Gastrocnemius medialis (tissue), 4 donors: Measurements from ENCODE around the gene TMEM59L. TPM values are rescaled to one million over a fixed set of nuclear protein-coding genes. Genes with fewer than 3 reads are reported as not detected.
A peak's percentile ranks its signal among the peaks of the same experiment; 100 is the strongest.

ENCODE experiments used
- ATAC-seq, 2 donors: fragments of 150-250 bp; one replicate each; pipeline ENCODE4 v1.9.1; 2016
- DNase-seq, 2 donors: peaks; one replicate each; pipeline ENCODE4 v3.0.0-alpha.2; 2019
- H3K27ac ChIP-seq, 4 donors: fragments of 200-600 bp; sonication (generic); 1 replicate in 1 of 4; 2 replicates in 3 of 4; pipeline ENCODE4 v1.5.1; 2016 to 2018; ENCODE audit warnings: mild to moderate bottlenecking in 2 of 4, moderate library complexity in 1 of 4
- H3K27me3 ChIP-seq, 3 donors: fragments of 200-600 bp; sonication (generic) in 2 of 3; 1 replicate in 1 of 3; 2 replicates in 2 of 3; pipeline versions ENCODE4 v1.5.1 to v1.6.0; 2016 to 2019; ENCODE audit warnings: mild to moderate bottlenecking in 1 of 3, moderate library complexity in 1 of 3
- H3K36me3 ChIP-seq, 2 donors: fragments of 200-600 bp; sonication (generic) in 1 of 2; one replicate each; pipeline ENCODE4 v1.5.1; 2017 to 2018
- H3K4me1 ChIP-seq, 2 donors: fragments of 200-600 bp; sonication (generic) in 1 of 2; one replicate each; pipeline ENCODE4 v1.5.1; 2016 to 2017; ENCODE audit warnings: mild to moderate bottlenecking in 2 of 2
- H3K4me3 ChIP-seq, 4 donors: fragments of 200-600 bp; sonication (generic) in 3 of 4; 1 replicate in 1 of 4; 2 replicates in 3 of 4; pipeline ENCODE4 v1.5.1; 2016 to 2019; ENCODE audit warnings: mild to moderate bottlenecking in 2 of 4
- H3K9me3 ChIP-seq, 3 donors: fragments of 200-600 bp; sonication (generic) in 2 of 3; 1 replicate in 1 of 3; 2 replicates in 2 of 3; pipeline ENCODE4 v1.5.1; 2016 to 2019
- POLR2A ChIP-seq, 2 donors: fragments of 450-650 bp; IDR thresholded peaks; one replicate each; pipeline ENCODE4 v1.6.1; 2017; ENCODE audit warnings: antibody characterized with exemption in 2 of 2, mild to moderate bottlenecking in 2 of 2, moderate library complexity in 2 of 2
- in situ Hi-C, 4 donors: fragments of 200-750 bp; cut with MboI; loops; one replicate each; pipeline versions ENCODE4 v1.15.0 to v1.8.0; 2017; ENCODE audit warnings: low sequenced_read_pairs in 4 of 4
- intact Hi-C: fragments of 100-400 bp; cut with DNase I; formaldehyde crosslinking; loops from one replicate; pipeline ENCODE4 v1.15.1; 2023; ENCODE audit warnings: low total_unique reads
- total RNA-seq, 4 donors: library from RNA; depleted of rRNA; stranded (reverse); fragments of >200 nt; gene quantifications; one replicate each; pipeline versions ENCODE4 v1.1.0 to v1.2.3, GENCODE V29; 2016
- TF ChIP-seq, protein P1 (sequence below), 5 experiments: fragments of 450-650 bp in 3 of 5; fragments of 200-600 bp in 2 of 5; sonication (generic) in 2 of 5; IDR thresholded peaks in 4 of 5; conservative IDR thresholded peaks in 1 of 5; 1 replicate in 4 of 5; 2 replicates in 1 of 5; pipeline ENCODE4 v1.5.1; 2016 to 2019; ENCODE audit warnings: antibody characterized with exemption in 5 of 5, mild to moderate bottlenecking in 3 of 5, moderate library complexity in 3 of 5

TMEM59L gene
- total RNA-seq, 4 donors from 2014 or later: 0.20 to 2.1 (median 0.36) TPM; not detected in 1

DNA sequence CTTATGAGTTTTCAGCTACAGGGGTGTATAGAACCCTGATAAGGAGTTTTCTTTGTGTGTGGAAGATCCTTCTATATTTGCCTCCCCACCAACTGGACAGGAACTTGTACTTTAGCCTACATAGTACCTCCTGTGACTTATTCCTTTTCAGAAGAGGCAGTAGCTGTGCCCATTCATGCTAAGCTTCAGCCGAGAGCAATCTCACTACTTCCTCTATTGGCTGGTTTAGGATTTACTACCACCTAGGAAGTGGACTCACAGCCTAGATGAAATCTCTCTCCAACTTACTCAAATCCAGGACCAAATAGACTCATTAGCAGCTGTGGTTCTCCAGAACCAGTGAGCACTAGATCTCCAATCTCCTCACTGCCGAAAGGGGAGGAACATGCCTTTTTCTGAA is 26.4 kb upstream of the TMEM59L start:
- H3K36me3 ChIP-seq: peaks cover 0 to 10% of the 10 kb centered on the region in 2 donors
- no peak overlapping the region for H3K4me3 ChIP-seq
- DNase-seq (no peak), ATAC-seq (no peak)
- no peaks in the 10 kb centered on the region for H3K27me3 ChIP-seq
- in situ Hi-C loops: loop anchor here in 1 of 4 donors (25.0 kb wide), 1 partner anchor 251 kb away; the partner anchor contains the start of gene UPF1
- intact Hi-C loops: no loop called here
- TF ChIP-seq, protein P1, sequence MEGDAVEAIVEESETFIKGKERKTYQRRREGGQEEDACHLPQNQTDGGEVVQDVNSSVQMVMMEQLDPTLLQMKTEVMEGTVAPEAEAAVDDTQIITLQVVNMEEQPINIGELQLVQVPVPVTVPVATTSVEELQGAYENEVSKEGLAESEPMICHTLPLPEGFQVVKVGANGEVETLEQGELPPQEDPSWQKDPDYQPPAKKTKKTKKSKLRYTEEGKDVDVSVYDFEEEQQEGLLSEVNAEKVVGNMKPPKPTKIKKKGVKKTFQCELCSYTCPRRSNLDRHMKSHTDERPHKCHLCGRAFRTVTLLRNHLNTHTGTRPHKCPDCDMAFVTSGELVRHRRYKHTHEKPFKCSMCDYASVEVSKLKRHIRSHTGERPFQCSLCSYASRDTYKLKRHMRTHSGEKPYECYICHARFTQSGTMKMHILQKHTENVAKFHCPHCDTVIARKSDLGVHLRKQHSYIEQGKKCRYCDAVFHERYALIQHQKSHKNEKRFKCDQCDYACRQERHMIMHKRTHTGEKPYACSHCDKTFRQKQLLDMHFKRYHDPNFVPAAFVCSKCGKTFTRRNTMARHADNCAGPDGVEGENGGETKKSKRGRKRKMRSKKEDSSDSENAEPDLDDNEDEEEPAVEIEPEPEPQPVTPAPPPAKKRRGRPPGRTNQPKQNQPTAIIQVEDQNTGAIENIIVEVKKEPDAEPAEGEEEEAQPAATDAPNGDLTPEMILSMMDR (IDR thresholded peaks at IDR 0.05 in 4 of 5, conservative IDR thresholded peaks at IDR 0.05 in 1 of 5): no peak
- TF ChIP-seq POLR2A (IDR thresholded peaks at IDR 0.05): no peak
- H3K27ac ChIP-seq: no peak overlapping the region
- H3K4me1 ChIP-seq: peaks cover 16 to 19% of the 10 kb centered on the region in 2 donors
- H3K9me3 ChIP-seq: no peaks in the 10 kb centered on the region

DNA sequence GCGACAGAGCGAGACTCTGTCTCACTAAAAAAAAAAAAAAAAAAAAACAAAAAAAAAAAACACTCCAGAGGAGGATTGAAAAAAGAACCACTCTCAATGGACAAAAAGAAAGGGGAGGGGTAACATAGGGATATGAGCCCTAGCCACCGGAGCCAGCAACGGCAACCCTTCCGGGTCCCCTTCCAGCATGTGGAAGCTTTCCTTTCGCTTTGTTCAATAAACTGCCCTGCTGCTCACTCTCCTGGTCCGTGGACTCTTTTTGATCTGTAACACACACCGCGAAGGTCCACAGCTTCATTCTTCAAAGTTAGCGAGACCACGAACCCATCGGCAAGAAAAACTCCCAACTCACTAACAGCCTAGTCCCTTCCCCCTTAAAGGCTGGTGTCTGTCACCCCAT is 25.1 kb upstream of the TMEM59L start:
- Histone ChIP-seq H3K27ac (peak overlapping the region; percentile 84 to 96 (median 94)), H3K4me3 (no peak overlapping the region), H3K4me1 (peaks cover 16 to 19% of the 10 kb centered on the region in 2 donors), H3K9me3 (no peaks in the 10 kb centered on the region), H3K36me3 (peaks cover 0 to 12% of the 10 kb centered on the region in 2 donors), H3K27me3 (no peaks in the 10 kb centered on the region)
- in situ Hi-C loops (loop anchor here in 1 of 4 donors (25.0 kb wide), 1 partner anchor 250 kb away; the partner anchor contains the start of gene UPF1), intact Hi-C loops (no loop called here)
- TF ChIP-seq, protein P1 (IDR thresholded peaks at IDR 0.05 in 4 of 5, conservative IDR thresholded peaks at IDR 0.05 in 1 of 5): no peak
- no peak for TF ChIP-seq POLR2A (IDR thresholded peaks at IDR 0.05)
- DNase-seq (no peak), ATAC-seq (no peak)

DNA sequence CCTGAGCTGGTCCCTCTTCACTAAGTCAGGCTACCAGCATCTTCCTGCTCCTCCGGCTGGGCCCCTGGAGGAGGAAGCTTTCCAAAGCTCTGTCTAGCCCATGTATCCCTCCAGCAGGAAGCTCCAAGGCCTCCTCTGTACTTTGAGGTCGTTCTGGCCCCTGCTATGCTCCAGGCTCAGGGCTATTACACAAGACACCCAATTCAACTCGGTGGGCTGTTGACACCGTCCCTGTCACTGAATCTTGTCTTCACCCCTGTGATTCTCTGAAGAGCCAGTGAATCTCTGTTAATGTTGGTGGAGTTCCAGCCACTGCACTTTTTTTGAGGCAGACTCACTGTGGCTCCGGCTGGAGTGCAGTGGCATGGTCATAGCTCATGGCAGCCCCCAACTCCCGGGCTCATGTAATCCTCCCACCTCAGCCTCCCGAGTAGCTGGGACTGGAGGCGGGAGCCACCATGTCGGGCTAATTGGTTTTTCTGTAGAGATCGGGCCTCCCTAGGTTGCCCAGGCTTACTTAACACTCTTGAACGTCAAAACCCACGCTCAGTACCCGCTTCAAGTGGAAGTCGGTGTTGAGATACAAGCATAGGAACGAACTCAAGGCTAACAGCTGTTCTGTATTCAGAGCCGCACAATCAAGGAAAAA is 24.6 kb upstream of the TMEM59L start:
- in situ Hi-C loops: loop anchor here in 1 of 4 donors (25.0 kb wide), 1 partner anchor 249 kb away; the partner anchor contains the start of gene UPF1
- peak overlapping the region; percentile 67 to 100 (median 88) for H3K4me3 ChIP-seq
- H3K9me3 ChIP-seq: no peaks in the 10 kb centered on the region
- DNase-seq (no peak), ATAC-seq (peak in 1 of 2 donors; percentile 23)
- H3K27me3 ChIP-seq: no peaks in the 10 kb centered on the region
- H3K27ac ChIP-seq: peak overlapping the region; percentile 84 to 96 (median 94)
- TF ChIP-seq POLR2A (IDR thresholded peaks at IDR 0.05): no peak
- TF ChIP-seq, protein P1 (IDR thresholded peaks at IDR 0.05 in 4 of 5, conservative IDR thresholded peaks at IDR 0.05 in 1 of 5): no peak
- intact Hi-C loops: loop anchor here (2.0 kb wide), 2 partner anchors 91 to 137 kb away; no protein-coding TSS in a partner anchor
- peaks cover 16 to 19% of the 10 kb centered on the region in 2 donors for H3K4me1 ChIP-seq
- peaks cover 0 to 12% of the 10 kb centered on the region in 2 donors for H3K36me3 ChIP-seq

DNA sequence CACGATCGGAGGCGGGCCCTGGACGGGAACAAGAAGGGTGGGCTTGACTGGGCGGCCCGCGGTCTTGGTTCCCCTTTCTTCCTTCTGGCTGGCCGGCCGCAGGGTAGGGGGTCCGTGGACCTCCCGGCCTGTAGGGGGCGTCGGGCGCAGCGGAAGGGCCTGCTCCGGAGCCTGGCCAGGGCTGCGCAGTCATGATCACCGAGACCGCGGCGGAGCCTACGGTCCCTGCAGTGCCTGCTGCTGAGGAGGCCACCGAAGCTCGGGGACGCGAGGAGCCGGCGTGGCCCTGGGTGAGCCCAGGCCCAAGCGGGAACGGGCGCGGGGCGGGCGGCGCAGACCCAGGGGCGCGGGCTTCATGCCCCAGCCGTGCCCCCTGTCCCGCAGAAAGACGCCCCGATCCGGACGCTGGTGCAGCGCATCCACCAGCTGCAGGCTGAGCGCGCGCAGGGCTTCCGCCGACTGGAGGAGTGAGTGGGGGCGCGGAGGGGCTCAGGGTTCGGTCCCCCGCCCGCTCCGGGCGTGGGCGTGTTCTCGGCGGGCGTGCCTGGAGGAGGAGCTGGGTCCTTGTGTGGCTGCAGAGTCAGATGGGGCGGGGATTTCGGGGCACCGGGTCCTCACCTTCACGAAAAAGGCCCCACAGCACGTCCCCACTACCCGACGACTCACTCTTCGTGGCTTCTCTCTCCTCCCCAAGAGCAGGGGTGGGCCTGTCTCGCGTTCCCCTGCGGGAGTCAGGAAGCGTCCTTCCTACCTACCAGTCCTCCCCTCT is 23.9 kb upstream of the TMEM59L start, which contains the start of gene REX1BD:
TSS of gene REX1BD (plus strand) at position 188 of the 769 bp plus-strand sequence. CDS start at position 192, 4 bp downstream.
- Histone ChIP-seq H3K36me3 (peaks cover 0 to 12% of the 10 kb centered on the region in 2 donors), H3K27ac (peak within 1 kb of the TSS; percentile 84 to 96 (median 94)), H3K4me3 (peak within 1 kb of the TSS; percentile 67 to 100 (median 88)), H3K27me3 (no peaks in the 10 kb centered on the region), H3K9me3 (no peaks in the 10 kb centered on the region), H3K4me1 (peaks cover 17 to 19% of the 10 kb centered on the region in 2 donors)
- ATAC-seq: peak; percentile 81
- DNase-seq: peak; percentile 55 to 76
- intact Hi-C loops: loop anchor here (2.0 kb wide), 2 partner anchors 90 to 138 kb away; no protein-coding TSS in a partner anchor
- TF ChIP-seq POLR2A (IDR thresholded peaks at IDR 0.05): peak; percentile 34 to 52
- TF ChIP-seq, protein P1 (IDR thresholded peaks at IDR 0.05 in 4 of 5, conservative IDR thresholded peaks at IDR 0.05 in 1 of 5): peak; percentile 85 to 94 (median 89)
- in situ Hi-C loops: loop anchor here in 1 of 4 donors (25.0 kb wide), 1 partner anchor 249 kb away; the partner anchor contains the start of gene UPF1
